Mesangial cell (primary cell): Measurements from ENCODE around the gene ITPRIPL1. TPM values are rescaled to one million over a fixed set of nuclear protein-coding genes. Genes with fewer than 3 reads are reported as not detected.

Experiments
- total RNA-seq: library from RNA; depleted of rRNA; stranded (reverse); fragments of >200 nt; gene quantifications from 2 replicates; pipeline ENCODE4 v1.2.3, GENCODE V29; 2015

Gene ITPRIPL1
- 5.5 and 5.7 TPM in 2 replicates for total RNA-seq

GRCh38 chr2:96325041-96325883 is at the start of gene ITPRIPL1:
Gene ITPRIPL1, plus strand, starts transcription at chr2:96325317. Its CDS starts 523 bp downstream, at chr2:96325840.

GRCh38 chr2:96305091-96305978 is 19.8 kb upstream of the ITPRIPL1 start, which contains the start of gene SNRNP200:
Gene SNRNP200, minus strand, starts transcription at chr2:96305546. Its CDS starts 109 bp downstream, at chr2:96305437.

Other genes starting within 250 kb of the ITPRIPL1 start
- not detected in 2 replicates for gene ADRA2B, start 208.7 kb upstream of the ITPRIPL1 start, total RNA-seq
- not detected in 2 replicates for gene ASTL, start 186.8 kb upstream of the ITPRIPL1 start, total RNA-seq
- 2.1 and 3.8 TPM in 2 replicates for gene DUSP2, start 179.9 kb upstream of the ITPRIPL1 start, total RNA-seq
- 58.4 and 93.5 TPM in 2 replicates for gene STARD7, start 116.5 kb upstream of the ITPRIPL1 start, total RNA-seq
- gene TMEM127, start 59.3 kb upstream of the ITPRIPL1 start, total RNA-seq: 27.4 and 45.1 TPM in 2 replicates
- 94.4 and 118 TPM in 2 replicates for gene CIAO1, start 59.1 kb upstream of the ITPRIPL1 start, total RNA-seq
- 96.6 and 102 TPM in 2 replicates for gene SNRNP200, start 19.8 kb upstream of the ITPRIPL1 start, total RNA-seq
- gene NCAPH, start 10.4 kb downstream of the ITPRIPL1 start, total RNA-seq: 1.1 and 52.6 TPM in 2 replicates
- 0.49 and 4.2 TPM in 2 replicates for gene NEURL3, start 180.0 kb downstream of the ITPRIPL1 start, total RNA-seq
- gene ARID5A, start 211.4 kb downstream of the ITPRIPL1 start, total RNA-seq: 19.1 and 26.6 TPM in 2 replicates